Fibroblast of skin of right biceps (primary cell): ENCODE data around the gene NDUFAB1.
"Not testable (repeated sequence)": the region's sequence is repeated elsewhere in the genome, so short reads cannot be mapped to it uniquely, and the experiment has no call there.

Source experiments
- DNase-seq: peaks from one replicate; pipeline ENCODE4 v3.0.0-alpha.2; 2013

The NDUFAB1 gene

DNA sequence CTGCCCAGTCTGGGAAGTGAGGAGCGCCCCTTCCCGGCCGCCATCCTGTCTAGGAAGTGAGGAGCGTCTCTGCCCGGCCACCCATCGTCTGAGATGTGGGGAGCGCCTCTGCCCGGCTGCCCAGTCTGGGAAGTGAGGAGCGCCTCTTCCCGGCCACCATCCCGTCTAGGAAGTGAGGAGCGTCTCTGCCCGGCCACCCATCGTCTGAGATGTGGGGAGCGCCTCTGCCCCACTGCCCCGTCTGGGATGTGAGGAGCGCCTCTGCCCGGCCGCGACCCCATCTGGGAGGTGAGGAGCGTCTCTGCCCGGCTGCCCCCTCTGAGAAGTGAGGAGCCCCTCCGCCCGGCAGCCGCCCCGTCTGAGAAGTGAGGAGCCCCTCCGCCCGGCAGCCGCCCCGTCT, 12.8 kb downstream of the NDUFAB1 start:
- not testable (repeated sequence) for DNase-seq

- DNase-seq, result no peak
Measured at GRCh38 chr16:23581764-23582163, 14.4 kb downstream of the NDUFAB1 start.

GRCh38 chr16:23580391-23580790, 15.7 kb downstream of the NDUFAB1 start:
- no peak for DNase-seq

DNA sequence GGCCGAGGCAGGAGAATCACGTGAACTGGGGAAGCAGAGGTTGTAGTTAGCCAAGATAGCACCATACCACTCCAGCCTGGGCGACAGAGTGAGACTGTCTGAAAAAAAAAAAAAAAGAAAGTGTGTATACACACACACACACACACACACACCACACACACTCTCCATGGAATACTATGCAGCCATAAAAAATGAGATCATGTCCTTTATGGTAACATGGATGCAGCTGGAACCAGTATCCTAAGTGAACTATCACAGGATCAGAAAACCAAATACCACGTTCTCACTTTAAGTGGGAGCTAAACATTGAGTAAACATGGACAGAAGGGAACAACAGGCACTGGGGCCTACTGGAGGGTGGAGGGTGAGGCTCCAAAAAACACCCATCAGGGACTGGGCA, 16.7 kb downstream of the NDUFAB1 start:
- DNase-seq, result no peak

- no peak for DNase-seq
Measured at GRCh38 chr16:23578101-23578830, 17.9 kb downstream of the NDUFAB1 start.

GRCh38 chr16:23577493-23577892, 18.6 kb downstream of the NDUFAB1 start:
- no peak for DNase-seq

DNA sequence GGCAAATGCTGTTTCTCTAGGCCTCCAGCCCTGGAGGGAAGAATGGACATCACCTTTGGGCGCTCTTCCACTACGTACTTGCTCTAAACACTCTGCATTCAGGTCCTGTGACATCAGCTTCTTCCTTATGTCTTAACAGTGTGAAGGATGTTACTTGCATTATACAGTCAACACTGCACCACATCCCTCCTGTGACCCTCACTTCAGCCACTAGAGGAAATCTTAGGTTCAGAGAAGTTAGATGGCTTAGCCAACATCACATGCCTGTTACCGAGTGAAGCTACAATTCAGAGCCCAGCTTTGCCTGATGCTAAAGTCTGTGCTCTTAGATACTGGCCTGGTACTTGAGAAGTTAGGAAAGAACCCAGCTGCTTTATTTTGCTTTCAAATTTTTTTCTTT, 20.3 kb downstream of the NDUFAB1 start:
- DNase-seq, result no peak

- DNase-seq, result no peak
Measured at GRCh38 chr16:23573817-23574216, 22.3 kb downstream of the NDUFAB1 start.

- DNase-seq, result no peak
Measured at GRCh38 chr16:23572394-23572793, 23.7 kb downstream of the NDUFAB1 start.

DNA sequence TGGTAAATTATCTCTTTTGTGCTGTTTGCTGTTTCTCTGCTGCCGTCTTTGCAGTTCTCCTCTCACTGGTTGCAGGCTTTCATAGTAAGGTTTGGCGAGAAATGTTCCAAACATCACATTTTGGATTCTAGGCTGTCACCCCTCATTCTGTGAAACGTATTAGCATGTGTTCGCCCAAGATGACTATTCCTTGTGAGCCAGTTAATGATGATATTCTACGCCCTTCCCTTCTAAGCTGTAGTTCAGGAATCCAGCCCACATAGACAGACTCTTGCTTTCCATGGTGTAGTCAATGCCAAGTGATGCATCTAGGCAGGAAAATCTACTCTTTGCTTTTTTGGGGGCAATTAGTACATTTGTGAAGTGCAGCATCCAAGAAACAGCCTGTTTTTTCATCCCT, 24.2 kb downstream of the NDUFAB1 start:
- no peak for DNase-seq

DNA sequence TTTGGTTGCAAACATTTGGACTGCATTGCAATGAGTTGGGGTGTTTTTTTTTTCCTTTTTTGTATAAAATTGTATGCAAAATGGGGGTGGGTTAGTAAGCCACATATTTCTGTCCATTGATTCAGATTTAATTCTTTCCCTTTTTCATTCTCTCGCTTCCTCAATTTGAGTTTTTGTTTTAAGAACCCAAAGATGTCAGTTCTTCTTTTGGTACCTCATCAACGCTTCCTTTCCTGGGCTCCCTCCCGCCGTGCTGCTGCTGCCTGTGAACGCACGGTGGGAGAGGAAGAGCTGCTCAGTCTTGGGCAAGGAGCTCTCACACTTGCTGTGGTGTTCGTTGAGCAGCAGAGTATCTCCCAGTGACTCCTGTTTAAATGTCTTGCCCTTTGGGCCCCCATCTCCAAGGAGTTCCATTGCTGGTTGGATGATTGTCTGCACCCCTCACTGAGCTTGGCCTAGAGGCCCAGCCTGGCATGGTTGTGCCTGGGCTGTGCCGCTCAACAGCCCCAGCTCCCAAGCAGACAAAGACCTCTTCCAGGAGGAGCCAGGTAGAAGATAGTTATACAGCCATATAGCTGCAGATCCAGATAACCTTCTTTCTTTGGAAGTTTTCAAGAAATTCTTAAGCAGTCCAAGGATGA, 25.0 kb downstream of the NDUFAB1 start:
- no peak for DNase-seq

GRCh38 chr16:23567602-23568001, 28.5 kb downstream of the NDUFAB1 start:
- no peak for DNase-seq

GRCh38 chr16:23566724-23567123, 29.4 kb downstream of the NDUFAB1 start:
- no peak for DNase-seq

GRCh38 chr16:23564575-23565363, 31.3 kb downstream of the NDUFAB1 start:
- no peak for DNase-seq

DNA sequence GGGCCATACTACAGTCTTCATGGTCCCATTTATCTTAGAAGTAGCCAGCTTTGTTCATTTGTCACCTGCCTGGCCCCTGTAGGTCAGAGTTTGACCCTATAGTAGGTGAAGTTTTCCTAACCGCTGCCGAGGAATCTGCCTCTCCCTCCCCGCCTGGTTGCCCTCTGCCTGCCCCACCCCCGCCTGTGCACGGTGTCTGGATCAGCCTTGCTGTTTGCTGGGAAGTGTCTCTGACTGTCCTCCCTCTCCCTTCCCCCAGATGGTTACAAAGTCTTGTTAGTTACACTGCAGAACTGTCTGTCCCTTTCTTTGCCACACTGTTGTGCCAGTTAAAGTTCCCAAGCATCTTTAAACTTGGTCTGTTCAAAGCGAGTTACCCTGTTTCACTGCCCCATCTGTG, 32.9 kb downstream of the NDUFAB1 start:
- no peak for DNase-seq

- no peak for DNase-seq
Measured at GRCh38 chr16:23562505-23562904, 33.6 kb downstream of the NDUFAB1 start.

GRCh38 chr16:23561586-23561985, 34.5 kb downstream of the NDUFAB1 start:
- DNase-seq, result no peak

DNA sequence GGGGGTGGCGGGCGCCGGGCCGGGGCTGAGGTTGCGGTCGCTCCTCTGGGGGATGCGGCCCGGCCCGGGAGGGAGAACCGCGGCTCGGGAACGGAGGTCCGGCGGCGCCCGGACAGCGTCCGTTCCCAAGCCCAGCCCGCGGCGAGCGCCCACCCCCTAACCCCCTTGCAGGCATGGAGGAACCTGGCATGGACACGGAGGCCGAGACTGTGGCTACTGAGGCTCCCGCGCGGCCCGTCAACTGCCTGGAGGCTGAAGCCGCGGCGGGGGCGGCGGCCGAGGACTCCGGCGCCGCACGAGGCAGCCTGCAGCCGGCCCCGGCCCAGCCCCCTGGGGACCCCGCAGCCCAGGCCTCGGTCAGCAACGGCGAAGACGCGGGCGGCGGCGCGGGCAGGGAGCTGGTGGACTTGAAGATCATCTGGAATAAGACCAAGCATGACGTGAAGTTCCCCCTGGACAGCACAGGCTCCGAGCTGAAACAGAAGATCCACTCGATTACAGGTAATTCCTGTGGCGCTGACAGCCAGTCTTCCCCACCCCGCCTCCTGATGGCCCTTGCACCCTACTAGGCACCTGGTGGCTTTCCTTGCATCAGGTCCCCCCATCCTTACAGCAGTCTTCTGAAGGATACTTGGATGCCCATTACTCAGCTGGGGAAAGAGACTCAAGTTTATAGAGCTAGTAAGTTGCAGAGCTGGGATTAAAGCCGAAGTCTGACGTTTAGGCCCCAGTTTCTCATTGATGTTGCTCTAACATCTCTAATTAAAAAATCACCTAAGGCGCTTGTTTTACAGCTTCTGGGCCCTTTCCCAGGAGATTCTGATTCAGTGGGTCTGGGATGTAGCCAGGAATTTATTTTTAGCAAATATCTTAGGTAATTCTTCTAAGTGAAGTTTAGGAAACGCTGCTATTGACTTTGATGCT, 38.1 kb downstream of the NDUFAB1 start:
- DNase-seq, result peak; percentile 22

- DNase-seq, result peak; percentile 98
Measured at GRCh38 chr16:23556881-23557778, 39.0 kb downstream of the NDUFAB1 start, which contains the start of the genes EARS2 and UBFD1. Gene EARS2 (minus strand): TSS chr16:23557350. CDS start chr16:23557343, 7 bp downstream. Gene UBFD1 (plus strand): TSS chr16:23557727. CDS start chr16:23557743, 16 bp downstream.

DNA sequence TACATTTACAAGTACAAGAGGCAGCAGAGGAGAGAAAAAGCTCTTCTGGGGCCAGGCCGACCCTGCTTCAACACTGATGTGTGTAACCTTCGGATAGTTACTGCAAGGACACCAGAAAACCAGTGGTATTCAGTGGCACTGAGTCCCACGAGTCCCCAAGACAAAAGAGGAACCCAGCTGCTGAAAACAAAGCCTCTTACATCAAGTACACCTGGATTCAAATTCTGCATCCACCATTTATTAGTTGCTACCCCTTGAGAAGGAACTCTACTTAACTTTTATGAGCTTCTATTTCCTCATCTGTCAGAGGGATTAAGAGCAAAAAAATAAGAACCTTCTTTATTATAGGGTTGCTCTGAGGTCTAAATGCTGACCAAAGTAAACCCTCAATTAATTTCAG, 41.6 kb downstream of the NDUFAB1 start:
- DNase-seq, result no peak

DNA sequence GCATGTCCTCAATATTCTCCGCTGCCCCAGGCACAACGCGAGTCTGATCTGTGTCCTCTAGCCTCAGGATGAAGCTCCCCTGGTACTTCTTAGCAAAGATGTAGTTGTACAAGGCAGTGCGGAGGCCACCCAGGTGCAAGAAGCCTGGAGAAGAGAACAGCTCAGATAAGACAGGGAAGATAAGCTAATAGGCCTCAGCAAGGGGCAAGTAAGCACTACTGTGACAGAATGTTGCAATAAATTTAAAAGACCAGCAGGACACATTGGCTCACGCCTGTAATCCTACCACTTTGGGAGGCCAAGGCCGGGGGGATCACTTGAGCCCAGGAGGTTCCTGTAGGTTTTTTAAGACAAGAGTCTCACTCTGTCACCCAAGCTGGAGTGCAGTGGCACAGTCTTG, 44.0 kb downstream of the NDUFAB1 start:
- DNase-seq, result no peak
